GM12872 (cell line): ENCODE data around the gene NOVA1.

Experiments used
- TF ChIP-seq, protein P1 (sequence below): IDR thresholded peaks from 3 replicates; pipeline ENCODE4 v1.5.1; 2011; ENCODE audit warnings: low read depth, mild to moderate bottlenecking, low read length, moderate library complexity; ENCODE audit not compliant: insufficient read depth

Gene NOVA1

DNA sequence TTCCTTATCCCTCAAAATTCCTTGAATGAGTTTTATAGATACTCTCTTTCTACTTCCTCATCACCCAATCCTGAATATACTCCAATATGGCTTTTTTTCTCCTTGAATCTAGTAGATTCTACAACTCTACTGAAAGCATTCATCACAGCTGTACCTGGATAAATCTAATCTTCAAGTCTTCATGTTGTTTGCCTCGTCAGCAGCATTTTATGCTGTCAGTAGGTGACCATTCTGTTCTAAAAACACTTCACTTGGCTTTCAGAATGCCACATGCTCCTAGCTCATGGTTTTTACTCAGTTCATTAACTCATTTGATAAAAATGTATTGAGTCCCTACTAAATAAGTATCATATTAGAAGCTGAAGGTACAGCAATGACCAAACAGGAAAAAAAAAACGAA lies 113.3 kb downstream of the NOVA1 start:
- TF ChIP-seq, protein P1, sequence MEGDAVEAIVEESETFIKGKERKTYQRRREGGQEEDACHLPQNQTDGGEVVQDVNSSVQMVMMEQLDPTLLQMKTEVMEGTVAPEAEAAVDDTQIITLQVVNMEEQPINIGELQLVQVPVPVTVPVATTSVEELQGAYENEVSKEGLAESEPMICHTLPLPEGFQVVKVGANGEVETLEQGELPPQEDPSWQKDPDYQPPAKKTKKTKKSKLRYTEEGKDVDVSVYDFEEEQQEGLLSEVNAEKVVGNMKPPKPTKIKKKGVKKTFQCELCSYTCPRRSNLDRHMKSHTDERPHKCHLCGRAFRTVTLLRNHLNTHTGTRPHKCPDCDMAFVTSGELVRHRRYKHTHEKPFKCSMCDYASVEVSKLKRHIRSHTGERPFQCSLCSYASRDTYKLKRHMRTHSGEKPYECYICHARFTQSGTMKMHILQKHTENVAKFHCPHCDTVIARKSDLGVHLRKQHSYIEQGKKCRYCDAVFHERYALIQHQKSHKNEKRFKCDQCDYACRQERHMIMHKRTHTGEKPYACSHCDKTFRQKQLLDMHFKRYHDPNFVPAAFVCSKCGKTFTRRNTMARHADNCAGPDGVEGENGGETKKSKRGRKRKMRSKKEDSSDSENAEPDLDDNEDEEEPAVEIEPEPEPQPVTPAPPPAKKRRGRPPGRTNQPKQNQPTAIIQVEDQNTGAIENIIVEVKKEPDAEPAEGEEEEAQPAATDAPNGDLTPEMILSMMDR = no peak

DNA sequence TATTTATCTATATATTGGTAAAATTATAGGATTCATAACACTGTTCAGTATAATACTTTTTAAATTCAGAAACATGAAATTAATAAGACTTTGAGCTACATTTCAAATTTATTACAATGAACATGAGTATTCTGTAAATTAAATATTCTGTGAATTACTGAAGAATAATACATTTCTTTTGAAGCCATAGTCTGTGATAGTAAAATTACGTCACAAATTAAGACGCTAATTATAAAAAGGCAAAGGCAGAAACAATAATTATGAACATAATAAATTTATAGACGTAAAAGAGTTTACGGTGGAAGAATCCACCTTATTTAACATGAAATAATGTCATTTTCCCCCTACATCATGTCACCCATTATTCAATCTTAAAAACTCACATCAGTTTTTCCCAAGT lies 118.9 kb downstream of the NOVA1 start:
- TF ChIP-seq, protein P1 = no peak

DNA sequence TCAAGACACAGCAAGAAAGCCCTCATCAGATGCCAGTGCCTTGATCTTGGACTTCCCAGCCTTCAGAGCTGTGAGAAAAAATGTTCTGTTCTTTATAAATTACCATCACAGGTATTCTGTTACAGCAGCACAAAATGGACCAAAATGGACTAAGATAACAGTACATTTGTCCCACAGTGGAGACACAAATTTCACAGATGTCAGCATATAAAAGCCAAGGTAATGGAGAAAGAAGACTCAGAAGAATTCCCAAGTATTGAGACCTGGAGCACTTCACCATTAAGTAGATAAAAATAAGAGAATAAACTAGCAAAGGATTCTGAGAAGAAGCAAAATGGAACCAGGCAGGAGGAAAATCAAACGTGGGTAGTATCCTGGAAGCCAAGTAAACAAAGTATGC lies 131.0 kb downstream of the NOVA1 start:
- TF ChIP-seq, protein P1 = no peak

DNA sequence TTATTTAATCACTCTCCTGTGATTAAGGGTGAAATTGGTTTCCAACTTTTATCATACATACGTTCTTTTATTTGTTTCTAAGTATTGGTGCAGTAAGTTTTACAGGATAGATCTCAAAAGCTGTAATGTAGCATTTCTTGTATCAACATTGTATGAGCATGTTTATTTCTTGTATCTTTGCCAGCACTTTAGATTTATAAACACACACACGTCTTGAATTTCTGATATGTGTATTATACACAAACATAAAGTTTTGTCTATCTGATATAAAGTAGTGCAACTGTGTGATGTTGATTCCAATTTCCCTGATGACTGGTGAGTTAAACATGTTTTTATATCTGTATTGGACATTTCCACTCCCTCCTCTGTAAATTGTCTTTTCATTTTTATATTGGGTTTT lies 134.7 kb downstream of the NOVA1 start:
- TF ChIP-seq, protein P1 = no peak

DNA sequence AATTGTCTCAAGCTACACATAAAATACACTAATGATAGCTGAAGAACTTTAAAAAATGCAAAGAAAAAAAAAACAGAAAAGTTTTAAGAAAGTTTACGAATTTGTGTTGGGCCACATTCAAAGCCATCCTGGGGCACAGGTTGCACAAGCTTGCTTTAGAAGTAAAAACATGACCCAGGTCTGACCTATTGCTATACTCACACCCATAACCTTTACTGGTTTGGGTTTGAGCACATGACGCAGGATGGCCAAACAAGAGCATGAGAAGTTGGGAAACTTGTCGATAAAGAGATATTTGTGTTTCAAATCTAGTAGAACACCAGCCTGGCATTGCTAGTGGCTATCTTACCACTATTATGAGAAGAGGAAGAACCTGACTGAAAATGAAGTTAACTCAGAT lies 143.7 kb downstream of the NOVA1 start:
- TF ChIP-seq, protein P1 = no peak

DNA sequence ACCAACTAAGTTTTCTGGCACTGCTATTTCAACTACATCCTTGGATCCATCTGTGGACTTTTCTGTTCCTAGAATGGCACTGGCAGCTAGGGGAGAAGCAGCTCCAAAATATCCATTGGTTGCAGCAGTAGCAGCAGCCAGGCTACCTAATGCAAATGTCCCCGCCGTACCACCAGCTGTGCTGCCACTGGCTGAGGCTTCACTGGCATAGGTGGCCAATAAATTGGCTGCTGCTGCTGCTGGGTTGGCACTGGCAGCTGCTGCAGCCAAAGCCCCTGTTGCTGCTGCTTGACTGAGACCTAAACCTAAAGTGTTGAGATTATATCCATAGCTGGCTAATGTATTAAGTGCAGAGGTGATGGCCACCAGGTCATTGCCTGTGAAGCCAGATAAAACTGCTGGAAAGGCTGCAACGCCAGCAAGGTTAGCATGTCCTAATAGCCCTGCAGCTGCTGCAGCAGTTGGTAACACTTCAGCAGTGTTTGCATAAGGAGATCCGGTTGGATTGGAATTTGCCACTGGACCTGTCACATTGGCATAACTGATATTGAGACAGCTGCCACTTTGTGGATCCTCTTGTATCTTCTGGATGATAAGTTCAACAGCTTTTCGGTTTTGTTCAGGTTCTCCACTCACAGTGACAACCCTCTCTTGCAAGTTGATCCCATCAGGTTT lies 149.5 kb downstream of the NOVA1 start:
- TF ChIP-seq, protein P1 = no peak

DNA sequence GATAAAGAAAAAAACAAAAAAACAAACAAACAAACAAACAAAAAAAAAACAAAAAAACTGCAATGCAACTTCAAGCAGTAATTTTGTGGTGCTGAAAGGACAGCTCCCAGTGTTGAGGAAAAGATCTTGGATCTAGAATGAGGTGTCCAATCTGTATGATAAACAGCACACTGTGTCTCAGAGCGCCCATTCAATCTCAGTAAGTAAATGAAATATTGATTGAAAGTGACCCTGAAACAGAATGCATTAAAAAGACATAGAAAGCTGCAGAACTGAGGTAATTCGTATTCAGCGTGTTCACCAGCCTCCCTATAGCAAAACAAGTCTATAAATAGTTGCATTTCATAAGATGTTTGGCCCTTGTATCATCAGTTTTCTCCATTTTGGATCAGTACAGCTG lies 153.0 kb downstream of the NOVA1 start:
- TF ChIP-seq, protein P1 = no peak
